ENCODE results near the gene PATJ.

PATJ gene

GRCh38 chr1:62221171-62221570 lies 478.9 kb downstream of the PATJ start:
- DNase-seq = no peak

- no peak for DNase-seq
Observed at GRCh38 chr1:62222321-62222720, 480.0 kb downstream of the PATJ start.

GRCh38 chr1:62224182-62224581 lies 481.9 kb downstream of the PATJ start:
- no peak for DNase-seq

GRCh38 chr1:62227496-62227895 lies 485.2 kb downstream of the PATJ start:
- no peak for DNase-seq

Data from activated CD4-positive, alpha-beta T cell treated with anti-CD3 and anti-CD28 coated beads, Interleukin-10, Interleukin-2, amounts not matched to agents 100 ng/mL and 50 ng/mL, durations not matched to agents 16 hours and 8 hours (primary cell).